GM23338 (cell line): ENCODE results near the gene TAGAP. TPM values are rescaled to one million over a fixed set of nuclear protein-coding genes. Genes with fewer than 3 reads are reported as not detected.

Experiments used
- ATAC-seq: fragments of 200-7000 bp; cut with Tn5 transposase; 3 replicates; pipeline ENCODE4 v1.9.1; 2020
- DNase-seq: peaks from one replicate; pipeline ENCODE4 v3.0.0-alpha.2; 2015; ENCODE audit warnings: low spot score
- H2AFZ ChIP-seq: fragments of 200-600 bp; sonication (generic); 2 replicates; pipeline ENCODE4 v1.8.0; 2016; ENCODE audit warnings: antibody characterized with exemption, mild to moderate bottlenecking, moderate library complexity
- H3F3A ChIP-seq: fragments of 200-600 bp; sonication (generic); replicated peaks from 2 replicates; pipeline ENCODE4 v1.8.0; 2017; ENCODE audit warnings: antibody characterized with exemption, mixed run types, low read depth
- H3K27ac ChIP-seq: fragments of 200-600 bp; sonication (generic); 2 replicates; pipeline ENCODE4 v1.6.1; 2016; ENCODE audit warnings: low read depth
- H3K27me3 ChIP-seq: fragments of 200-600 bp; sonication (generic); 2 replicates; pipeline ENCODE4 v1.8.0; 2016; ENCODE audit warnings: mild to moderate bottlenecking, mixed run types, moderate library complexity; ENCODE audit not compliant: insufficient read depth
- H3K36me3 ChIP-seq: fragments of 200-600 bp; sonication (generic); 2 replicates; pipeline ENCODE4 v1.8.0; 2016; ENCODE audit warnings: mild to moderate bottlenecking; ENCODE audit not compliant: insufficient read depth
- H3K4me1 ChIP-seq: fragments of 200-600 bp; sonication (generic); 2 replicates; pipeline ENCODE4 v1.8.0; 2016; ENCODE audit warnings: mild to moderate bottlenecking, moderate library complexity; ENCODE audit not compliant: insufficient read depth
- H3K4me2 ChIP-seq: fragments of 200-600 bp; sonication (generic); 2 replicates; pipeline ENCODE4 v1.7.1; 2017; ENCODE audit warnings: mixed run types
- H3K4me3 ChIP-seq: fragments of 200-600 bp; sonication (generic); 2 replicates; pipeline ENCODE4 v1.6.1; 2016; ENCODE audit warnings: mixed run types
- H3K79me2 ChIP-seq: fragments of 200-600 bp; sonication (generic); replicated peaks from 2 replicates; pipeline ENCODE4 v1.8.0; 2017; ENCODE audit warnings: mild to moderate bottlenecking; ENCODE audit not compliant: insufficient read depth
- H3K9me2 ChIP-seq: fragments of 200-600 bp; sonication (generic); 2 replicates; pipeline ENCODE4 v1.8.0; 2017; ENCODE audit not compliant: insufficient read depth
- H4K20me1 ChIP-seq: fragments of 200-600 bp; sonication (generic); replicated peaks from 2 replicates; pipeline ENCODE4 v1.8.0; 2017; ENCODE audit warnings: mild to moderate bottlenecking; ENCODE audit not compliant: insufficient read depth
- H3K27ac Mint-ChIP-seq: 2 replicates; pipeline ENCODE4 v1.8.0; 2020; ENCODE audit warnings: inconsistent platforms, mild to moderate bottlenecking, moderate library complexity, mixed read lengths
- H3K27me3 Mint-ChIP-seq: 3 replicates; pipeline ENCODE4 v1.8.0; 2022; ENCODE audit warnings: low read depth, mild to moderate bottlenecking, moderate library complexity, mixed read lengths, inconsistent platforms; ENCODE audit not compliant: insufficient read depth, poor library complexity
- H3K36me3 Mint-ChIP-seq: 3 replicates; pipeline ENCODE4 v1.8.0; 2021; ENCODE audit warnings: low read depth, mild to moderate bottlenecking, inconsistent platforms, moderate library complexity, mixed read lengths
- H3K4me1 Mint-ChIP-seq: 3 replicates; pipeline ENCODE4 v1.8.0; 2020; ENCODE audit warnings: mild to moderate bottlenecking, inconsistent platforms, mixed read lengths
- H3K4me3 Mint-ChIP-seq: 3 replicates; pipeline ENCODE4 v1.8.0; 2021; ENCODE audit warnings: moderate library complexity, mild to moderate bottlenecking, inconsistent platforms, mixed read lengths
- H3K9me3 Mint-ChIP-seq: 3 replicates; pipeline ENCODE4 v1.8.0; 2020; ENCODE audit warnings: moderate library complexity, mild to moderate bottlenecking, inconsistent platforms, mixed read lengths
- CREB1 ChIP-seq: fragments of 250-450 bp; sonication (Bioruptor Pico); IDR thresholded peaks from 2 replicates; pipeline ENCODE4 v1.5.0; 2020; ENCODE audit warnings: low read depth, mild to moderate bottlenecking, moderate library complexity
- CTCF ChIP-seq, 2 experiments: fragments of 200-600 bp in 1 of 2; sonication (generic) in 1 of 2; conservative IDR thresholded peaks; 2 replicates each; pipeline versions ENCODE4 v1.5.1 to v1.6.1; 2016 to 2017; ENCODE audit warnings: antibody characterized with exemption in 2 of 2, low read depth in 2 of 2, mild to moderate bottlenecking in 2 of 2, moderate library complexity in 1 of 2
- JUNB ChIP-seq: IDR thresholded peaks from one replicate; pipeline ENCODE4 v1.6.1; 2016; ENCODE audit warnings: antibody characterized with exemption; ENCODE audit not compliant: unreplicated experiment
- POLR2AphosphoS5 ChIP-seq: IDR thresholded peaks from 2 replicates; pipeline ENCODE4 v1.6.1; 2016; ENCODE audit warnings: antibody characterized with exemption, low read depth
- REST ChIP-seq: IDR thresholded peaks from one replicate; pipeline ENCODE4 v1.6.1; 2018; ENCODE audit warnings: antibody characterized with exemption; ENCODE audit not compliant: unreplicated experiment
- STAT1 ChIP-seq: IDR thresholded peaks from one replicate; pipeline ENCODE4 v1.6.1; 2016; ENCODE audit warnings: antibody characterized with exemption; ENCODE audit not compliant: unreplicated experiment
- ZNF331 ChIP-seq: fragments of 250-450 bp; sonication (Bioruptor Pico); IDR thresholded peaks from 2 replicates; pipeline ENCODE4 v1.5.0; 2020; ENCODE audit warnings: low read depth, mild to moderate bottlenecking, moderate library complexity
- polyA plus RNA-seq: library from polyadenylated mRNA; unstranded; fragments of >200 nt; fragmentation: Nextera tagmentation; extraction: Ambion mirVana; gene quantifications from 2 replicates; pipeline ENCODE4 v1.2.1, GENCODE V29; 2016
- total RNA-seq: library from RNA; depleted of rRNA; stranded (reverse); fragments of >200 nt; shearing (Covaris generic); gene quantifications from 2 replicates; pipeline ENCODE4 v1.2.3, GENCODE V29; 2014
- TF ChIP-seq, protein P1 (sequence below): IDR thresholded peaks from 2 replicates; pipeline ENCODE4 v1.6.1; 2016; ENCODE audit warnings: antibody characterized with exemption
- TF ChIP-seq, protein P2 (sequence below): fragments of 250-450 bp; sonication (Bioruptor Pico); IDR thresholded peaks from 2 replicates; pipeline ENCODE4 v1.5.0; 2020; ENCODE audit warnings: mild to moderate bottlenecking, moderate library complexity

TAGAP gene
- total and polyA plus RNA-seq, 2 experiments from 2014 or later = not detected

GRCh38 chr6:159061146-159061545 is 16.4 kb upstream of the TAGAP start (continued):
- TF ChIP-seq CTCF (conservative IDR thresholded peaks at IDR 0.05; ENCODE audit: low read depth in 2 of 2) = no peak

GRCh38 chr6:159059885-159060506 is 15.2 kb upstream of the TAGAP start:
- Histone ChIP-seq H2AFZ (no peak overlapping the region), H3K9me2 (peaks cover 5% of the 10 kb centered on the region; the same call in 1 of the 2 replicates), H3K79me2 (no peaks in the 10 kb centered on the region), H3K36me3 (no peaks in the 10 kb centered on the region), H3K27me3 (no peaks in the 10 kb centered on the region), H4K20me1 (no peaks in the 10 kb centered on the region), H3K27ac (no peak overlapping the region), H3F3A (no peaks in the 10 kb centered on the region), H3K4me1 (no peaks in the 10 kb centered on the region), H3K4me2 (no peak overlapping the region), H3K4me3 (no peak overlapping the region)
- ATAC-seq (no peak), DNase-seq (no peak)
- Mint-ChIP-seq H3K27ac (no peak overlapping the region), H3K9me3 (no peaks in the 10 kb centered on the region), H3K4me3 (no peak overlapping the region), H3K4me1 (peaks cover 6% of the 10 kb centered on the region), H3K27me3 (peaks cover 2% of the 10 kb centered on the region), H3K36me3 (no peaks in the 10 kb centered on the region)
- TF ChIP-seq POLR2AphosphoS5 (no peak), CREB1 (CRISPR knock-in tag) (no peak), CTCF (conservative IDR thresholded peaks at IDR 0.05; ENCODE audit: low read depth in 2 of 2) (no peak), REST (no peak), STAT1 (no peak), ZNF331 (no peak), JUNB (no peak)
- TF ChIP-seq, protein P1, sequence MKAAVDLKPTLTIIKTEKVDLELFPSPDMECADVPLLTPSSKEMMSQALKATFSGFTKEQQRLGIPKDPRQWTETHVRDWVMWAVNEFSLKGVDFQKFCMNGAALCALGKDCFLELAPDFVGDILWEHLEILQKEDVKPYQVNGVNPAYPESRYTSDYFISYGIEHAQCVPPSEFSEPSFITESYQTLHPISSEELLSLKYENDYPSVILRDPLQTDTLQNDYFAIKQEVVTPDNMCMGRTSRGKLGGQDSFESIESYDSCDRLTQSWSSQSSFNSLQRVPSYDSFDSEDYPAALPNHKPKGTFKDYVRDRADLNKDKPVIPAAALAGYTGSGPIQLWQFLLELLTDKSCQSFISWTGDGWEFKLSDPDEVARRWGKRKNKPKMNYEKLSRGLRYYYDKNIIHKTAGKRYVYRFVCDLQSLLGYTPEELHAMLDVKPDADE = no peak
- TF ChIP-seq, protein P2, sequence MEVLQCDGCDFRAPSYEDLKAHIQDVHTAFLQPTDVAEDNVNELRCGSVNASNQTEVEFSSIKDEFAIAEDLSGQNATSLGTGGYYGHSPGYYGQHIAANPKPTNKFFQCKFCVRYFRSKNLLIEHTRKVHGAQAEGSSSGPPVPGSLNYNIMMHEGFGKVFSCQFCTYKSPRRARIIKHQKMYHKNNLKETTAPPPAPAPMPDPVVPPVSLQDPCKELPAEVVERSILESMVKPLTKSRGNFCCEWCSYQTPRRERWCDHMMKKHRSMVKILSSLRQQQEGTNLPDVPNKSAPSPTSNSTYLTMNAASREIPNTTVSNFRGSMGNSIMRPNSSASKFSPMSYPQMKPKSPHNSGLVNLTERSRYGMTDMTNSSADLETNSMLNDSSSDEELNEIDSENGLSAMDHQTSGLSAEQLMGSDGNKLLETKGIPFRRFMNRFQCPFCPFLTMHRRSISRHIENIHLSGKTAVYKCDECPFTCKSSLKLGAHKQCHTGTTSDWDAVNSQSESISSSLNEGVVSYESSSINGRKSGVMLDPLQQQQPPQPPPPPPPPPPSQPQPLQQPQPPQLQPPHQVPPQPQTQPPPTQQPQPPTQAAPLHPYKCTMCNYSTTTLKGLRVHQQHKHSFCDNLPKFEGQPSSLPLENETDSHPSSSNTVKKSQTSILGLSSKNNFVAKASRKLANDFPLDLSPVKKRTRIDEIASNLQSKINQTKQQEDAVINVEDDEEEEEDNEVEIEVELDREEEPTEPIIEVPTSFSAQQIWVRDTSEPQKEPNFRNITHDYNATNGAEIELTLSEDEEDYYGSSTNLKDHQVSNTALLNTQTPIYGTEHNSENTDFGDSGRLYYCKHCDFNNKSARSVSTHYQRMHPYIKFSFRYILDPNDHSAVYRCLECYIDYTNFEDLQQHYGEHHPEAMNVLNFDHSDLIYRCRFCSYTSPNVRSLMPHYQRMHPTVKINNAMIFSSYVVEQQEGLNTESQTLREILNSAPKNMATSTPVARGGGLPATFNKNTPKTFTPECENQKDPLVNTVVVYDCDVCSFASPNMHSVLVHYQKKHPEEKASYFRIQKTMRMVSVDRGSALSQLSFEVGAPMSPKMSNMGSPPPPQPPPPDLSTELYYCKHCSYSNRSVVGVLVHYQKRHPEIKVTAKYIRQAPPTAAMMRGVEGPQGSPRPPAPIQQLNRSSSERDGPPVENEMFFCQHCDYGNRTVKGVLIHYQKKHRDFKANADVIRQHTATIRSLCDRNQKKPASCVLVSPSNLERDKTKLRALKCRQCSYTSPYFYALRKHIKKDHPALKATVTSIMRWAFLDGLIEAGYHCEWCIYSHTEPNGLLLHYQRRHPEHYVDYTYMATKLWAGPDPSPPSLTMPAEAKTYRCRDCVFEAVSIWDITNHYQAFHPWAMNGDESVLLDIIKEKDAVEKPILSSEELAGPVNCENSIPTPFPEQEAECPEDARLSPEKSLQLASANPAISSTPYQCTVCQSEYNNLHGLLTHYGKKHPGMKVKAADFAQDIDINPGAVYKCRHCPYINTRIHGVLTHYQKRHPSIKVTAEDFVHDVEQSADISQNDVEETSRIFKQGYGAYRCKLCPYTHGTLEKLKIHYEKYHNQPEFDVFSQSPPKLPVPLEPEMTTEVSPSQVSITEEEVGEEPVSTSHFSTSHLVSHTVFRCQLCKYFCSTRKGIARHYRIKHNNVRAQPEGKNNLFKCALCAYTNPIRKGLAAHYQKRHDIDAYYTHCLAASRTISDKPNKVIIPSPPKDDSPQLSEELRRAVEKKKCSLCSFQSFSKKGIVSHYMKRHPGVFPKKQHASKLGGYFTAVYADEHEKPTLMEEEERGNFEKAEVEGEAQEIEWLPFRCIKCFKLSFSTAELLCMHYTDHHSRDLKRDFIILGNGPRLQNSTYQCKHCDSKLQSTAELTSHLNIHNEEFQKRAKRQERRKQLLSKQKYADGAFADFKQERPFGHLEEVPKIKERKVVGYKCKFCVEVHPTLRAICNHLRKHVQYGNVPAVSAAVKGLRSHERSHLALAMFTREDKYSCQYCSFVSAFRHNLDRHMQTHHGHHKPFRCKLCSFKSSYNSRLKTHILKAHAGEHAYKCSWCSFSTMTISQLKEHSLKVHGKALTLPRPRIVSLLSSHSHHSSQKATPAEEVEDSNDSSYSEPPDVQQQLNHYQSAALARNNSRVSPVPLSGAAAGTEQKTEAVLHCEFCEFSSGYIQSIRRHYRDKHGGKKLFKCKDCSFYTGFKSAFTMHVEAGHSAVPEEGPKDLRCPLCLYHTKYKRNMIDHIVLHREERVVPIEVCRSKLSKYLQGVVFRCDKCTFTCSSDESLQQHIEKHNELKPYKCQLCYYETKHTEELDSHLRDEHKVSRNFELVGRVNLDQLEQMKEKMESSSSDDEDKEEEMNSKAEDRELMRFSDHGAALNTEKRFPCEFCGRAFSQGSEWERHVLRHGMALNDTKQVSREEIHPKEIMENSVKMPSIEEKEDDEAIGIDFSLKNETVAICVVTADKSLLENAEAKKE (CRISPR knock-in tag) = no peak
